Measurements from ENCODE around the gene FOXO6.

GRCh38 chr1:41365772-41366454, 4.7 kb downstream of the FOXO6 start:
- TF ChIP-seq CTCF (IDR thresholded peaks at IDR 0.05) (no peak), POLR2A (IDR thresholded peaks at IDR 0.05) (no peak)

Measured in right lobe of liver (tissue), 4 donors.